Neuronal stem cell (in vitro differentiated cells): ENCODE results near the gene TGFBRAP1.

Experiments
- DNase-seq: peaks from one replicate; pipeline ENCODE4 v3.0.0-alpha.2; 2013; ENCODE audit warnings: low spot score
- H2AFZ ChIP-seq: one replicate; pipeline ENCODE4 v1.6.1; 2013; ENCODE audit warnings: mild to moderate bottlenecking, low read length, inconsistent platforms
- H2AK5ac ChIP-seq: 2 replicates; pipeline ENCODE4 v1.6.1; 2013; ENCODE audit warnings: low read depth, mild to moderate bottlenecking, inconsistent platforms, low read length, moderate library complexity, mixed read lengths
- H2BK120ac ChIP-seq: 2 replicates; pipeline ENCODE4 v1.6.1; 2013; ENCODE audit warnings: low read depth, mild to moderate bottlenecking, inconsistent platforms, low read length, moderate library complexity, mixed read lengths
- H2BK12ac ChIP-seq: one replicate; pipeline ENCODE4 v1.6.1; 2013; ENCODE audit warnings: low read length, inconsistent platforms
- H2BK15ac ChIP-seq: 2 replicates; pipeline ENCODE4 v1.6.1; 2013; ENCODE audit warnings: mild to moderate bottlenecking, low read length, inconsistent platforms, mixed read lengths
- H2BK5ac ChIP-seq: one replicate; pipeline ENCODE4 v1.6.1; 2013; ENCODE audit warnings: inconsistent platforms, mild to moderate bottlenecking, low read length, moderate library complexity
- H3K14ac ChIP-seq: one replicate; pipeline ENCODE4 v1.6.1; 2013; ENCODE audit warnings: low read length, inconsistent platforms
- H3K18ac ChIP-seq: 2 replicates; pipeline ENCODE4 v1.6.1; 2013; ENCODE audit warnings: low read length, inconsistent platforms
- H3K23ac ChIP-seq: 2 replicates; pipeline ENCODE4 v1.6.1; 2013; ENCODE audit warnings: low read depth, mild to moderate bottlenecking, mixed read lengths, low read length, inconsistent platforms; ENCODE audit not compliant: poor library complexity
- H3K27ac ChIP-seq: replicated peaks from 3 replicates; pipeline ENCODE4 v1.5.1; 2013; ENCODE audit warnings: low read length, inconsistent platforms
- H3K27me3 ChIP-seq, 3 experiments: 2 replicates each; pipeline ENCODE4 v1.6.1; 2013; ENCODE audit warnings: low read length in 3 of 3, mild to moderate bottlenecking in 2 of 3, inconsistent platforms in 1 of 3, low read depth in 1 of 3, mixed read lengths in 1 of 3, moderate library complexity in 1 of 3; ENCODE audit not compliant: control insufficient read depth in 3 of 3, insufficient read depth in 3 of 3
- H3K36me3 ChIP-seq, 2 donors: replicated peaks in 1 of 2; 2 replicates each; pipeline ENCODE4 v1.6.1; 2013; ENCODE audit warnings: low read length in 2 of 2; ENCODE audit not compliant: control insufficient read depth in 2 of 2, insufficient read depth in 2 of 2
- H3K4ac ChIP-seq: 2 replicates; pipeline ENCODE4 v1.6.1; 2013; ENCODE audit warnings: inconsistent platforms, mild to moderate bottlenecking, low read length, moderate library complexity
- H3K4me1 ChIP-seq, 2 donors: 1 replicate in 1 of 2; 2 replicates in 1 of 2; pipeline ENCODE4 v1.6.1; 2013; ENCODE audit warnings: low read length in 2 of 2, low read depth in 1 of 2; ENCODE audit not compliant: control insufficient read depth in 2 of 2, insufficient read depth in 1 of 2
- H3K4me2 ChIP-seq: one replicate; pipeline ENCODE4 v1.6.1; 2013; ENCODE audit warnings: mild to moderate bottlenecking, low read length, inconsistent platforms; ENCODE audit not compliant: insufficient read depth, poor library complexity, severe bottlenecking
- H3K4me3 ChIP-seq, 2 donors: 2 replicates each; pipeline ENCODE4 v1.5.1; 2013; ENCODE audit warnings: low read length in 2 of 2, mild to moderate bottlenecking in 2 of 2, inconsistent platforms in 1 of 2, moderate library complexity in 1 of 2
- H3K79me1 ChIP-seq: one replicate; pipeline ENCODE4 v1.6.1; 2013; ENCODE audit warnings: low read depth, mild to moderate bottlenecking, inconsistent platforms, low read length, moderate library complexity
- H3K9ac ChIP-seq: one replicate; pipeline ENCODE4 v1.6.1; 2013; ENCODE audit warnings: mild to moderate bottlenecking, low read depth, low read length, inconsistent platforms; ENCODE audit not compliant: poor library complexity
- H3K9me3 ChIP-seq, 2 donors: replicated peaks in 1 of 2; 2 replicates each; pipeline versions ENCODE3 to v1.6.1; 2013; ENCODE audit warnings: low read length in 2 of 2, mild to moderate bottlenecking in 2 of 2, inconsistent platforms in 1 of 2, low read depth in 1 of 2, mixed read lengths in 1 of 2, moderate library complexity in 1 of 2; ENCODE audit not compliant: control insufficient read depth in 2 of 2, insufficient read depth in 1 of 2
- H4K8ac ChIP-seq: one replicate; pipeline ENCODE4 v1.6.1; 2013; ENCODE audit warnings: low read depth, mild to moderate bottlenecking, inconsistent platforms, low read length, moderate library complexity
- H4K91ac ChIP-seq: one replicate; pipeline ENCODE4 v1.6.1; 2013; ENCODE audit warnings: low read length, low read depth, mild to moderate bottlenecking, inconsistent platforms; ENCODE audit not compliant: poor library complexity
- WGBS, 2 donors: extraction: QIAGEN DNeasy Blood & Tissue Kit; methylation state at CpG; one replicate each; pipeline ENCODE4 v1.1.7; 2013; ENCODE audit warnings: missing lambda C conversion rate in 2 of 2, mixed read lengths in 1 of 2; ENCODE audit not compliant: insufficient read length in 2 of 2, insufficient replicate concordance in 1 of 2; ENCODE audit errors: extremely low coverage in 2 of 2; 5-methylcytosine and 5-hydroxymethylcytosine counted together

TGFBRAP1 gene

DNA sequence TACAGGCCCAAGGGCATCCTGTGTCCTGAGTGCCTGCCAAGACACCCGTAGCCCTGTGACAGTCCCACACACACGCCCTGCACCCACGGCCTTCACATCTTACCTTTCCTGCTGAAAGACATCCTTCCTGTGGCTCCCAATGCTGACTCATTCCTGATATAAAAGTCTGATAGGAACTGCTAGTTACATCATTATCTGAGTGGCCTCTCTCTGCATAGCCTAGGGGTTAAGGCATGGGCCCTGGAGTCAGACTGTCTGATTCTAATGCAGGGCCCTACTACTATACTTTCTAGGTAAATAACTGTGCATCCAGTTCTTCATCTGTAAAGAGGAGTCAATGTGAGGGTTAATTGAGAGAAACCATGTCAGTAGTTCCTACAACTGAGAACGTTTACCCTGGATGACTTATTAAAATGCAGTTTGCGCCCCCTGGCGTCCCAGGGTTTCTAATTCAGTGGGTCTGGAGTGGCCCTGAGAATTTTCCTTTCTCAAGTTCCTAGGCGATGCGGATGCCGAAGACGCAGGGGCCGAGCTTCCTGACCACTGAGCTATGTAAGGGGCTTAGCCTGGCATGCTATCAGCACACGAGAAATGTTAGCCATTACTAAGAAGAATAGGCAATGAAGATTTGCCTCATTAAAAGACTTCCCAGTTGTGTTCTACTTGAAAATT lies 94.0 kb downstream of the TGFBRAP1 start:
- Histone ChIP-seq H3K4me3 (no peak overlapping the region), H2AFZ (peak overlapping the region; percentile 55), H2AK5ac (no peak overlapping the region), H3K27me3 (no peaks in the 10 kb centered on the region), H4K8ac (no peak overlapping the region), H3K23ac (no peak overlapping the region), H3K9me3 (peaks cover 0 to 3% of the 10 kb centered on the region in 2 donors), H2BK120ac (no peak overlapping the region), H3K9ac (no peak overlapping the region), H3K27ac (no peak overlapping the region), H4K91ac (no peak overlapping the region), H3K79me1 (no peaks in the 10 kb centered on the region), H2BK5ac (no peak overlapping the region), H3K4ac (no peak overlapping the region), H3K4me1 (peaks cover 2 to 6% of the 10 kb centered on the region in 2 donors), H3K14ac (no peak overlapping the region), H2BK12ac (no peak overlapping the region), H2BK15ac (no peak overlapping the region), H3K18ac (no peak overlapping the region), H3K36me3 (no peaks in the 10 kb centered on the region), H3K4me2 (no peak overlapping the region)
- no CpG with 5 or more reads among the region's 12 CpGs for WGBS, 2 donors
- DNase-seq: peak; percentile 80

DNA sequence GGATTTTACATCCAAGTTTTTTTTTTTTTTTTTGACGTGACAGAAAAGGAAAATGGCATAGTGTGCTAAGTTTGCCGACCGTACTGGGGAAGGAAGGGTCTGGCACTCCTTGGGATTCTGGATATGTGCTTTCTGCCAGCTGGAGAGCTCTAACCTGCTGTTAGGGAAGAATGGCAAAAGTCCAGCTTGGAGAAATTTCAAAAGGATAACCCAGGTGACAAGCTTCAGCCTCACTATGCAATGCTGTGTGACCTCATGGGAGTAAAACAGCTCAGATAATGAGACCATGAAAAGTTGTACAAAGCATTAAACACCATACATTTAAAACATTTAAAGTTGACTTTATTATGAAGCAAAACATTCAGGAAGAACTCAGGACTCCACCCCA lies 98.3 kb downstream of the TGFBRAP1 start:
- no CpG with 5 or more reads among the region's 3 CpGs for WGBS, 2 donors
- no peak overlapping the region for H3K4me2 ChIP-seq
- H3K27me3 ChIP-seq: no peaks in the 10 kb centered on the region
- H2BK120ac ChIP-seq: no peak overlapping the region
- no peak overlapping the region for H2BK5ac ChIP-seq
- H3K9me3 ChIP-seq: peaks cover 0 to 3% of the 10 kb centered on the region in 2 donors
- H4K8ac ChIP-seq: no peak overlapping the region
- no peak overlapping the region for H2BK12ac ChIP-seq
- no peak overlapping the region for H3K4ac ChIP-seq
- H2AK5ac ChIP-seq: no peak overlapping the region
- no peak overlapping the region for H3K18ac ChIP-seq
- H3K23ac ChIP-seq: no peak overlapping the region
- no peak overlapping the region for H2BK15ac ChIP-seq
- no peak overlapping the region for H3K14ac ChIP-seq
- H4K91ac ChIP-seq: no peak overlapping the region
- H3K79me1 ChIP-seq: no peaks in the 10 kb centered on the region
- H3K4me1 ChIP-seq: peaks cover 0 to 3% of the 10 kb centered on the region in 2 donors
- H3K27ac ChIP-seq: no peak overlapping the region
- no peak for DNase-seq
- H3K36me3 ChIP-seq: no peaks in the 10 kb centered on the region
- H2AFZ ChIP-seq: no peak overlapping the region
- H3K9ac ChIP-seq: no peak overlapping the region
- no peak overlapping the region for H3K4me3 ChIP-seq

DNA sequence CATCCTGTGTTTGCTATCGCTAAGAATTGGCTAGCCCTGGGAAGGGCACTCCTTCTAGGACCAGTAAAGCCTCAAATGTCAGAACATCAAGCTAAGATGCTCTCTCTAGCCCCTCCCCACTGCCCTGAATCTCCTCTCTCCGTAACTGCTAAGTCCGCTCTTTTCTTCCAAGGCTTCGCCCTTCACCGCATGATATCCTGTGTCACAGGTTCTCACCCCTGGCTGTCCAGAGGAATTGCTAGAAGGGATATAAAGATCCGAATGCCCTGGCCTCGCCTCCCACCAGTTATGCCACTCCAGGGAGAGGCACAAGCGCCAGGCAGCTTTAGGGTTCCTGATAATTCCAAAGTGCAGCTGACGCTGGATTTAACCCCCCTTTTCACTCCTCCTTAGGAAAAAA lies 105.1 kb downstream of the TGFBRAP1 start:
- DNase-seq: no peak
- Histone ChIP-seq H2BK5ac (no peak overlapping the region), H3K23ac (no peak overlapping the region), H2AFZ (peak overlapping the region; percentile 41), H3K36me3 (no peaks in the 10 kb centered on the region), H3K4ac (no peak overlapping the region), H3K9me3 (no peaks in the 10 kb centered on the region), H3K18ac (no peak overlapping the region), H2BK15ac (no peak overlapping the region), H4K8ac (no peak overlapping the region), H3K27ac (no peak overlapping the region), H3K79me1 (no peaks in the 10 kb centered on the region), H4K91ac (no peak overlapping the region), H3K4me3 (no peak overlapping the region), H3K4me1 (peaks cover 6 to 7% of the 10 kb centered on the region in 2 donors), H3K4me2 (no peak overlapping the region), H3K9ac (no peak overlapping the region), H3K27me3 (peaks cover 0 to 28% (median 0%) of the 10 kb centered on the region in 3 experiments), H2AK5ac (no peak overlapping the region), H2BK12ac (no peak overlapping the region), H2BK120ac (no peak overlapping the region), H3K14ac (no peak overlapping the region)
- no CpG with 5 or more reads among the region's 9 CpGs for WGBS, 2 donors

DNA sequence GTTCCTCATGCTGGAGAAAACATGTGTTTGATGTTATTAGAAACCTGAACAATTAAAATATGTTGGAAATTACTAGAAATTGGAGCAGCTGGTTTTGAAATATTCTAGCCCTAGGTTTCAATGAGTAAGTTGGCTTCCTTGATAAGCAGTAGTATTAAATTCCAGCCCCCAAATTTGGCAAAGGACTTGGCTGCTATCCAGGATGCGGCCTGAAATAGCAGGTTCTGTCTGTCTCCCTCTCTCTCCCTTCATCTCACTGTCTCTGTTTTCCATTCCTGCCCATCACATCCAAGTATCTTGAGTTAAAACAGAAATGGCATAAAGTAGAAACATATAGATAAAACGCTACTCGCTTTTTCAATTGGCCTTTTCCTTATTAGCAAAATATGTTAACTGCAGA lies 108.9 kb downstream of the TGFBRAP1 start:
- Histone ChIP-seq H2BK5ac (no peak overlapping the region), H3K23ac (no peak overlapping the region), H4K8ac (no peak overlapping the region), H3K4me1 (peaks cover 5 to 6% of the 10 kb centered on the region in 2 donors), H3K18ac (no peak overlapping the region), H3K9me3 (no peaks in the 10 kb centered on the region), H2AFZ (no peak overlapping the region), H3K4ac (no peak overlapping the region), H3K4me2 (no peak overlapping the region), H4K91ac (no peak overlapping the region), H3K79me1 (no peaks in the 10 kb centered on the region), H2AK5ac (no peak overlapping the region), H3K36me3 (no peaks in the 10 kb centered on the region), H2BK120ac (no peak overlapping the region), H3K14ac (no peak overlapping the region), H2BK12ac (no peak overlapping the region), H3K4me3 (no peak overlapping the region), H3K27me3 (peaks cover 0 to 36% (median 0%) of the 10 kb centered on the region in 3 experiments), H2BK15ac (no peak overlapping the region), H3K27ac (no peak overlapping the region), H3K9ac (no peak overlapping the region)
- no peak for DNase-seq
- no CpG with 5 or more reads among the region's 3 CpGs for WGBS, 2 donors
